Activated naive CD8-positive, alpha-beta T cell treated with anti-CD3 and anti-CD28 coated beads, Interleukin-2, amount 10 ng/mL, durations not matched to agents 7 days and 5 days (primary cell): Measurements from ENCODE around the gene SCARB1. TPM values are rescaled to one million over a fixed set of nuclear protein-coding genes. Genes with fewer than 3 reads are reported as not detected.

Source experiments
- ATAC-seq: fragments of 150-1000 bp; cut with Tn5 transposase; one replicate; pipeline ENCODE4 v1.10.0; 2021; ENCODE audit warnings: low read depth, moderate library complexity
- POLR2A ChIA-PET: fragments of 350-600 bp; sonication (Branson Sonifier 250); formaldehyde crosslinking; loops from one replicate; lab custom pipeline; 2021; ENCODE audit warnings: antibody characterized with exemption; lab: Charles Lee
- DNase-seq: peaks from one replicate; pipeline ENCODE4 v3.0.0; 2021
- H3K27ac Mint-ChIP-seq: one replicate; pipeline ENCODE4 v1.8.0; 2022; ENCODE audit warnings: mild to moderate bottlenecking, mixed read lengths
- H3K27me3 Mint-ChIP-seq: one replicate; pipeline ENCODE4 v1.8.0; 2022; ENCODE audit warnings: mild to moderate bottlenecking, moderate library complexity, mixed read lengths
- H3K36me3 Mint-ChIP-seq: one replicate; pipeline ENCODE4 v1.8.0; 2021; ENCODE audit warnings: mild to moderate bottlenecking, mixed read lengths
- H3K4me1 Mint-ChIP-seq: one replicate; pipeline ENCODE4 v1.8.0; 2021; ENCODE audit warnings: mixed read lengths
- H3K4me3 Mint-ChIP-seq: one replicate; pipeline ENCODE4 v1.8.0; 2022; ENCODE audit warnings: mild to moderate bottlenecking, moderate library complexity, mixed read lengths
- H3K9me3 Mint-ChIP-seq: one replicate; pipeline ENCODE4 v1.8.0; 2021; ENCODE audit warnings: mixed read lengths
- total RNA-seq, 2 experiments: library from RNA; stranded (reverse); gene quantifications; one replicate each; pipeline ENCODE4 v1.2.3, GENCODE V29; 2021

Gene SCARB1
- total RNA-seq, 2 experiments from 2014 or later: 10.8 to 13.0 TPM

DNA sequence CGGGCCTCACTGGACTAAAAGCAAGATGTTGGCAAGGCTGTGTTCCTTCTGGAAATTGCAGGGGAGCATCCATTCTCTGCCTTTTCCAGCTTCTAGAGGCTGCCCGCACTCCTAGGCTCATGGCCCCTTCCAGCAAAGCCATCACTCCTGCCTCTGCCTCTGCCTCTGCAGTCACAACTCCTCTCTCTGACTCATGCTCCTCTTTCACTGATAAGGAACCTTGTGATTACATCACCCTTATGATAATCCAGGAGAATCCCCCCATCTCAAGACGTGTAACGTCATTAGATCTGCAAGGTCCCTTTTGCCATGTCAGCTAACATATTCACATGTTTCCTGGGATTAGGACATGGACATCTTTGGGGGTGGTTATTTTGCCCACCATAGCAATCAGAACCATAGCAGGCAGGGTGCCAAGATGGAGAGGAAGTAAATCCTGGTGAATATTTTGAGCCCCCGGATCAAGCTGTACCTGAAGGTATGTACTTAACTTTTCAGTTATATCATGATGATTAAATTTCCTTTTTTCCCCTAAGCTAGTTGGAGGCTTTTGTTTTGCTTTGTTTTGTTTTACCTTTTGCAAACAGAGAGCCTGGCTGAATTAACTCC is 123.6 kb downstream of the SCARB1 start:
- Mint-ChIP-seq H3K4me3 (no peak overlapping the region), H3K4me1 (peaks cover 9% of the 10 kb centered on the region), H3K27ac (no peak overlapping the region), H3K36me3 (no peaks in the 10 kb centered on the region), H3K9me3 (no peaks in the 10 kb centered on the region), H3K27me3 (peaks cover 9% of the 10 kb centered on the region)
- POLR2A ChIA-PET: no interaction called here
- ATAC-seq (no peak), DNase-seq (no peak)

DNA sequence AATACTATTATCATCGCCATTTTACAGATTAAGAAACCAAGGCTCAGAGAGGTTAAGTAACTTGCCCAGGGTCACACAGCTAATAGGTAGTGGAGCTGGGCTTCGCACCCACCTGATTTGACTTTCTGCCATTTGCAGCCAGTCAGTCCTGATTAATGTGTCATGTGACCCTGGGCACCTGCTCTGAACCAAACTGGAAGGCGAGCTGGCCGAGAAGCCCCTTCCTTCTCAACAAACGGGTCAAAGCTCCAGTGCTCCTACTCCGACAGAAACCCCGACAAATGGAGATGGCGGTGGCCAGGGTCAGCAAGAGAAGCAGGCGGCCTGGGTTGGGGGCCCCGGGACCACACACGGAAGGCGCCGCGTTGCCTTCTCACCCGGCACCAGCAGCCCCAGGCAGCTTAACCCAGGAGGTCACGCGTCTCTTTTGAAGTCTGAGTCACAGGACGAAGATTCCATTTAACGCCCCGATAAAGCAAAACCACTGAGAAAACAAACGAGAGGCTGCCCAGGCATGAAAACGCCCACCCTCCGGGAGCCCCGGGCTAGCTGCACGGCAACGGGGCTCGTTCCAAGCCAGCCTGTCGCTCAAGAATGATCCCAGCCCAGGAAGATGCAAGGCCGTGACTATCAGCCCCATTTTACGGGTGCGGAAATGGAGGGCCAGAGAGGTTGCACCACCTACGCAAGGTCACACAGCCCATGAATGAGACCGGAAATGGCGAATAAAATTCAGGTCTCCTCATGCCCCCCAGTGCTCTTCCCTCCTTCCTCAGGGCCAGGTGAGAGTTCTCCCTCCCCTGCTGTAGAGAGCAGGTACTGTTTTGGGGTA is 124.8 kb downstream of the SCARB1 start:
- Mint-ChIP-seq H3K27ac (no peak overlapping the region), H3K9me3 (no peaks in the 10 kb centered on the region), H3K36me3 (no peaks in the 10 kb centered on the region), H3K4me1 (peaks cover 9% of the 10 kb centered on the region), H3K4me3 (no peak overlapping the region), H3K27me3 (peaks cover 8% of the 10 kb centered on the region)
- no peak for DNase-seq
- ATAC-seq: no peak
- POLR2A ChIA-PET: no interaction called here

GRCh38 chr12:124737772-124738635 is 125.7 kb downstream of the SCARB1 start:
- Mint-ChIP-seq H3K36me3 (no peaks in the 10 kb centered on the region), H3K27me3 (peaks cover 8% of the 10 kb centered on the region), H3K9me3 (no peaks in the 10 kb centered on the region), H3K4me3 (no peak overlapping the region), H3K4me1 (peaks cover 9% of the 10 kb centered on the region), H3K27ac (no peak overlapping the region)
- no peak for DNase-seq
- ATAC-seq: no peak
- POLR2A ChIA-PET: no interaction called here

GRCh38 chr12:124737040-124737419 is 126.6 kb downstream of the SCARB1 start:
- no peaks in the 10 kb centered on the region for H3K36me3 Mint-ChIP-seq
- no peak overlapping the region for H3K4me3 Mint-ChIP-seq
- no peak for DNase-seq
- H3K27me3 Mint-ChIP-seq: peaks cover 6% of the 10 kb centered on the region
- no peak for ATAC-seq
- no peaks in the 10 kb centered on the region for H3K9me3 Mint-ChIP-seq
- POLR2A ChIA-PET: no interaction called here
- peaks cover 9% of the 10 kb centered on the region for H3K4me1 Mint-ChIP-seq
- H3K27ac Mint-ChIP-seq: no peak overlapping the region

DNA sequence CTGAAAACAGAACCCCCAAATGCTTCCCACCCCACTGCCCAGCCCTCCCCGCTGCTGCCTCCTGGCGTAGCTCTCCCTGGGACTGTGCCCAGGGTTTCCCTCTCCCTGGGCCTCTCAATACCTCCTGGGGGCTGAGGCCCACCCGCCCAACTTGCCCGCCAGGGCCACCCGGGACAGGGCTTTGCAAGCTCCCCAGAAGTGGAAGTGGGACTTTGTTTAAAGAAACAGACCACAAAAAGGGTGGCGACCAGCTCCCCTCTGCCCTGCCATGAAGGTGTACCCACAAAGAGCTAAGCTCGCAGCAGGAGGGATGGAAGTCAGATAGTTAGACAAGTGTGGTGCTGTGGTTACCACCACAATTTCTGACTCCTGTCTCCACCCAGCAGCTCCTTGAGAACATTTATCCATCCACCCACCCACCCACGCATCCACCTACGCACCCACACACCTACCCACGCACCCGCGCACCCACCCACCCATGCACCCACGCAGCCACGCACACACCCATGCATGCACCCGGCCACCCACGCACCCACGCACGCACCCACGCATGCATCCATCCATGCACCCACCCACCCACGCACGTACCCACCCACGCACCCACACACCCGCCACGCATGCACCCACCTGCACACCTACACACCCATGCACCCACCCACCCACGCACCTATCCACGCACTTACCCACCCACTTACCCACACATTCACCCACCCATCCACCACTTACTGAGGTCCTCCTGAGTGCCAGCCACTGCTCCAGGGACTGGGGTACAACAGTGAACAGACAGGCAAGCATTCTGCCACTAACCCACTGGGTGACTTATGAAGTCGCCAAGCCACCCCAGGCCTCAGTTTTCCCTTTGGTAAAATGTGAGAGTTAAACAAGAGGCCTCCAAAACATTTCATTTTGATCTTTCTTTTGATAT is 127.3 kb downstream of the SCARB1 start:
- POLR2A ChIA-PET: interaction anchor here (1.0 kb wide), 1 partner anchor 11 kb away, joined by 3 read pairs; no protein-coding TSS in a partner anchor
- ATAC-seq (peak; percentile 68), DNase-seq (peak; percentile 47)
- Mint-ChIP-seq H3K27me3 (peaks cover 6% of the 10 kb centered on the region), H3K36me3 (no peaks in the 10 kb centered on the region), H3K27ac (no peak overlapping the region), H3K4me3 (peak overlapping the region; percentile 16), H3K9me3 (no peaks in the 10 kb centered on the region), H3K4me1 (peaks cover 9% of the 10 kb centered on the region)

DNA sequence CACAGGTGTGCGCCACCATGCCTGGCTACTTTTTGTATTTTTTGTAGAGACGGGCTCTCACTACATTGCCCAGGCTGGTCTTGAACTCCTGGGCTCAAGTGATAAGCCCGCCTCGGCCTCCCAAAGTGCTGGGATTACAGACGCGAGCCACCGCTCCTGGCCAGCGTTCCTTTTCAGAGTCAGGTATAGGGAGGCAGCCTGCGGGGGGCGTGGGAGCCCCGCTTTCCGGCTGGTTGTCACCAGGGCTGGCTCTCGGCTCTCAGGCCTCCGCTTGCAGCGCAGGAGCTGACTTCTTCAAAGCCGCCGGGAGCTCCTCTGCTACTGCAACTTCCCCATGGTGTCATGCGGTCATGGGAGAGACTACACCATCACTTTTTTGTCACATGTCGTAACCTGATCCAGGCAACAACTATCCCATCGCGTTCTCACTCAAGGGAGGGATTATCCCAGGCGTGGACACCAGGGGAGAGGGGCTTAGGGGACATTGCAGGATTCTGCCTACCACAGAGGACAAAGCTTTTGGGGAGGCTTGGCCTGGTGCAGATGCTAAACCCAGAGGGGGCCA is 129.4 kb downstream of the SCARB1 start:
- DNase-seq: no peak
- Mint-ChIP-seq H3K27ac (no peak overlapping the region), H3K9me3 (no peaks in the 10 kb centered on the region), H3K36me3 (no peaks in the 10 kb centered on the region), H3K27me3 (peaks cover 2% of the 10 kb centered on the region), H3K4me1 (peaks cover 9% of the 10 kb centered on the region), H3K4me3 (no peak overlapping the region)
- no peak for ATAC-seq
- POLR2A ChIA-PET: no interaction called here

DNA sequence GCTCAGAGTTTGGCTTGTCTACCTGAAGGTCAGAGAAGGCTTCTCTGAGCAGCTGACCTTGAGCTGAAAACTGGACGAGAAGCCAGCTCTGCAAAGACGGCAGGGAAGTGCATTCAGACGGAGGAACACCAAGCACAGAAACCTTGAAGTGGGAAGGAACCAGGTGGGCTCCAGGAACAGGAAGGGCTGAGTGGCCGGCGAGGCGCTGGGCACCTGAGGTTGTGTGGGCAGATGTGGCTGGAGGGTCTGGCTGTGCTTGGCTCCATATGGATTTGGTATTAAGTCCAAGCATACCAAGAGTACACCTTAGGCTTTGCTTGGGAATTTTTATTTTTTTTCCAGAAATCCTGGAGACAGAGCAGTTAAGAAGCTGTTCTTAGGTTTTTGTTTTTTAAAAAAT is 130.6 kb downstream of the SCARB1 start:
- H3K4me1 Mint-ChIP-seq: peaks cover 9% of the 10 kb centered on the region
- POLR2A ChIA-PET: no interaction called here

GRCh38 chr12:124732275-124733075 is 131.2 kb downstream of the SCARB1 start:
- H3K4me3 Mint-ChIP-seq: no peak overlapping the region
- no peak overlapping the region for H3K27ac Mint-ChIP-seq

More for the DNA sequence above, 130.6 kb downstream of the SCARB1 start:
- no peaks in the 10 kb centered on the region for H3K36me3 Mint-ChIP-seq
- DNase-seq (no peak), ATAC-seq (no peak)
- no peak overlapping the region for H3K4me3 Mint-ChIP-seq
- H3K27me3 Mint-ChIP-seq: peaks cover 2% of the 10 kb centered on the region
- no peak overlapping the region for H3K27ac Mint-ChIP-seq
- no peaks in the 10 kb centered on the region for H3K9me3 Mint-ChIP-seq

GRCh38 chr12:124731869-124732268 is 131.8 kb downstream of the SCARB1 start:
- Mint-ChIP-seq H3K27me3 (peaks cover 2% of the 10 kb centered on the region), H3K27ac (no peak overlapping the region)
- no peak for ATAC-seq

More at GRCh38 chr12:124732275-124733075, 131.2 kb downstream of the SCARB1 start:
- H3K4me1 Mint-ChIP-seq: peaks cover 9% of the 10 kb centered on the region
- no peak for ATAC-seq
- H3K9me3 Mint-ChIP-seq: no peaks in the 10 kb centered on the region
- H3K36me3 Mint-ChIP-seq: no peaks in the 10 kb centered on the region
- no peak for DNase-seq
- H3K27me3 Mint-ChIP-seq: peaks cover 2% of the 10 kb centered on the region
- POLR2A ChIA-PET: no interaction called here

GRCh38 chr12:124730455-124730932 is 133.2 kb downstream of the SCARB1 start:
- H3K4me3 Mint-ChIP-seq: no peak overlapping the region
- peaks cover 8% of the 10 kb centered on the region for H3K27me3 Mint-ChIP-seq
- H3K27ac Mint-ChIP-seq: no peak overlapping the region
- no peak for ATAC-seq
- no peak for DNase-seq
- no peaks in the 10 kb centered on the region for H3K36me3 Mint-ChIP-seq
- H3K4me1 Mint-ChIP-seq: no peaks in the 10 kb centered on the region
- POLR2A ChIA-PET: no interaction called here
- H3K9me3 Mint-ChIP-seq: no peaks in the 10 kb centered on the region

More at GRCh38 chr12:124731869-124732268, 131.8 kb downstream of the SCARB1 start:
- DNase-seq: no peak
- Mint-ChIP-seq H3K4me1 (peaks cover 5% of the 10 kb centered on the region), H3K9me3 (no peaks in the 10 kb centered on the region), H3K4me3 (no peak overlapping the region), H3K36me3 (no peaks in the 10 kb centered on the region)
- POLR2A ChIA-PET: no interaction called here

- Mint-ChIP-seq H3K4me3 (no peak overlapping the region), H3K4me1 (no peaks in the 10 kb centered on the region), H3K27me3 (peaks cover 10% of the 10 kb centered on the region), H3K27ac (no peak overlapping the region), H3K9me3 (no peaks in the 10 kb centered on the region), H3K36me3 (no peaks in the 10 kb centered on the region)
- DNase-seq: no peak
- POLR2A ChIA-PET: no interaction called here
- ATAC-seq: no peak
These were observed 135.7 kb downstream of the SCARB1 start for GRCh38 chr12:124727922-124728321.
